HT-29 (cell line): Measurements from ENCODE around the gene WNK2. TPM values are rescaled to one million over a fixed set of nuclear protein-coding genes. Genes with fewer than 3 reads are reported as not detected.

ENCODE experiments used
- DNase-seq: peaks from one replicate; pipeline ENCODE4 v3.0.0-alpha.2; 2015; ENCODE audit warnings: low spot score
- total RNA-seq: library from RNA; depleted of rRNA; stranded (reverse); fragments of >200 nt; shearing (Covaris generic); gene quantifications from 2 replicates; pipeline ENCODE4 v1.2.3, GENCODE V29; 2014

WNK2 gene
- total RNA-seq, 1 experiment from 2014 or later = 28.6 TPM

DNA sequence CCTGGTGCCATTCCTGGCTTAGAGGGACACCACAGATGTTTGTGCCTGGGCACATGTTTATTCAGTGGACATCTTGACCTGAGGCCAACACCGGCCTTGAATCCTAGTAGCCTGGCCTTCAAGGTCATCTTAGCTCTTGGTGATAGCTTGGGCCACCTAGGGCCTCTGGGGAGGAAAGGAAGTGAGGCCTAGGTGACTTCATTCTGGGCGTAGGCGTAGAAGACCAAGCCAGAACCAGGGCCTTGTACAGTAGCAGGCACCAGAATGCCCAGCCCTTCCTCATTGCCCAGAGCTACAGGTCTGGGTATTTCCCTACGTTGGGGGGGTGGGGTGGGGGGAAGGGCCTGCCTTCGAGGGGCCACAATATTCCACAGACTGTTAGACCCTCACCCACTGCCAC lies 33.8 kb downstream of the WNK2 start:
- no peak for DNase-seq

DNA sequence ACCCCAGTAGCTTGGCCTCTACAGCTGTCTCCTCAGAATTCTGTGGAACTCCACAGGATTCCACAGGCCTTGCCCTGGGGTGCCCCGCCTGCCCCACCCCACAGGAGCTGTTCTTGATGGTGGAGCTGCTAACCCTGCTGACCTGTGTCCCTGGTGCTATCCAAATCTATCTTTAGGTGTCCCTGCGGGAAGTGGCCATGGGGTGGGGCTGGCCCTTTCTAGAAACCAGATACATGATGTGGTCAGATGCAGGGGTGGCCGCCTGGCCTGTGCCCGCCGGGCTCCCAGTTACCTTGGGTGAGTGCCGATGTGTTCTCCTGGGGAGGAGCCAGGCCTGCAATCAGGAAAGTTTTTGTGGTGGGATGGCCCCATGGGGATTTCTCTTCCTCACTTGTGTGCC lies 34.2 kb downstream of the WNK2 start:
- no peak for DNase-seq

DNA sequence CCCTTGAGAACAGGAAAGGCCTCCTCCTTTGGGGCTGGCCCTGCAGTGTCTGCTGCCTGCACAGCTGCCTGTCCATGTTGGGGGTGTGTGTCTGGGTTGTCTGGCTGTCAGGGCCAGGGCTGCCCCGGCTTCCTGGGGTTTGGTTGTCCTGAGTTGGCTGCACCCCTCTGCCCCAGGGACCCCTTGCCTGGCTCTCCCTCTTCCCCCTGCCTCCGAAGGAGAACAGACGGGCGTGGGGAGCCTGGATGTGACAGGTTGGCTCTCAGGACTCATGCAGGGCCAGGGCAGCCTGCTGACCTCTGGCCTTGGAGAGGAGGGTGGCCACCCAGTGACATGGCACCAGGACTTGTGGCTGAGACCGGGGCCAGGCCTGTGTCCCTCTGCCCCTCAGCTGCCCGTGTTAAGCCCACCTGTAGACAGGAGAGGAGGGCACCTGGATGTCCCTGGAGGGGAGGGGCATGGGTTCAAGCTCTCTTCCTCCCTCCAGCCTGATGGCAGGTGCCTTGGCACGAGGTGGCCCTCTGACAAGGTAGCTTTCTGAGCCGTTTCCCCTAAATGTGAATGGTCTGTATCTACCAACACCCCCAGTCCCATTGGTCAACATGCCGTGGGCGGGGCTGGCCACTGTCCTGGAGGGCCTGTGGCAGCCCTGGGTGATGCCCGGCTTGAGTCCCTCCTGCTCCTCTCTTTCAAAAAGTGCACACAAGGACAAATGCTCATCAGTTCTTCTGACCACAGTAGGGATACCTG lies 34.9 kb downstream of the WNK2 start:
- DNase-seq = no peak

DNA sequence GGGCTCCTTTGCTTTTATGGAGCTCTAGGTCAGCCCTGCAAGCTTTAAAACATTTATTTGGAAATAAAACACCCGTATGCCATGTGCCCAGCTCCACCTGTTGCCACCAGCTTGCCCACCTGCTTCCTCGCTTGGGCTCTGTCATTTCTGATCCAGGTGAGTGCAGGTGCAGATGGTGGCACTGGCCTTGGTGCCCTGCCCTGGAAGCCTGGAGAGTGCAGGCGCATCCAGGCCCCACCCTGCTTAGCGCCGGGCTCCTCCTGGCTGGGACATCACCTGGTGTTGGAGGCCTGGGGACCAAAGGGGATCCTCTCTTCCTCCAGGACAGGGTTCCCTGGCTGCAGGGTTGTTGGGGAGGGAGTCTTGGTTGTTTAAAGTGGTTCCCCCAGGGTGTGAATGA lies 35.8 kb downstream of the WNK2 start:
- DNase-seq = no peak

DNA sequence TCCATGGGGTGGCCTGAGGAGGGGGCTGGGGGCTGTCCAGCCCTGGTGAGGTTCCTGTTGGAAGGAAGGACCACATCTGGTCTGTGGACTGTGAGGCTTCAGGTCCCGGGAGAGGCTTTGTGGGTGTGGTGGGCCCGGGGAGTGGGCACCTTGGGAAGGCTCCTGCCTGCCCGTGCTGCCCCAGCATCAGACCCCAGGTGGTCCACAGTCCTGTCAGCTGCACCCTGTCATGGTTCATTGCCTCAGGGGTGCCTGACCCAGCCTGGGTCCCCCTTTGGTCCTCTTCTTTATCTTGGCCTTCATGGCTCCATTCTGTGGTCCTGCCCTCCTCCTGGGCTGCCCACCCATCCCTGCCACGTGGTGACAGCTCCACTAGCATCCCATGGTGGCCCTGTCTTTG lies 36.7 kb downstream of the WNK2 start:
- no peak for DNase-seq

DNA sequence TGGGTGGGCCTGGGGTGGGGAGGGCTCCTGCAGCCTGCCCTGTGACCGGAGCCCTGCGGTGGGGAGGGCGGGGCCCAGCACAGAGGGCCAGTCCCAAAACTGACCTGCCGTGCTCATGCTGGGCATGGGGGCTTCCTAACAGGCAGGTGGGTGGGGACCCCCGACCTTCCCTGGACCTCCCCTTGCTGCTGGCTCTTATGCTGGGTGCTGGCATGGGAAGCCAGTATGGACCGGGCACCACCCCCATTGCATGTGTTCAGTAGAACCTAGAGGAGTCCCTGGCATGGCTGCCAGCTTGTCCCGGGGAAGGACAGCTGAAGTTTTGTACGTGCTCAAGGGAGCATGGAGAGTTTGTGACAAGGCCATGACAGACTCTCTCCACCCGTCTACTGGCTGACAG lies 37.1 kb downstream of the WNK2 start:
- DNase-seq = no peak

DNA sequence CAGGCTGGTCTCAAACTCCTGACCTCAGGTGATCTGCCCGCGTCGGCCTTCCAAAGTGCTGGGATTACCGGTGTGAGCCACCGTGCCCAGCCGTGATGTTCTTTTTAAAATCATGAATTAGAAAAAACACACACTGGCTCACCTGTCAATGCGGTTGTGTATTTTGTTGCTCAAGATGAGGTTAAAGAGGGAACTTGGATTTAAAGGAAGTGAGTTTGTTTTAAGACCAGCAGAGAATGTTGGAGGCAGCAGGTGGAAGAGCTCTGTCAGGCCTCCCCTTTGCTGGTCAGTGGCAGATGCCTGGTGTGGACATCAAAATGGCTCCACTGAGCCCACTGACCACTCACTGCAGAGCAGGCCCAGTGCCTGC lies 38.9 kb downstream of the WNK2 start:
- no peak for DNase-seq

DNA sequence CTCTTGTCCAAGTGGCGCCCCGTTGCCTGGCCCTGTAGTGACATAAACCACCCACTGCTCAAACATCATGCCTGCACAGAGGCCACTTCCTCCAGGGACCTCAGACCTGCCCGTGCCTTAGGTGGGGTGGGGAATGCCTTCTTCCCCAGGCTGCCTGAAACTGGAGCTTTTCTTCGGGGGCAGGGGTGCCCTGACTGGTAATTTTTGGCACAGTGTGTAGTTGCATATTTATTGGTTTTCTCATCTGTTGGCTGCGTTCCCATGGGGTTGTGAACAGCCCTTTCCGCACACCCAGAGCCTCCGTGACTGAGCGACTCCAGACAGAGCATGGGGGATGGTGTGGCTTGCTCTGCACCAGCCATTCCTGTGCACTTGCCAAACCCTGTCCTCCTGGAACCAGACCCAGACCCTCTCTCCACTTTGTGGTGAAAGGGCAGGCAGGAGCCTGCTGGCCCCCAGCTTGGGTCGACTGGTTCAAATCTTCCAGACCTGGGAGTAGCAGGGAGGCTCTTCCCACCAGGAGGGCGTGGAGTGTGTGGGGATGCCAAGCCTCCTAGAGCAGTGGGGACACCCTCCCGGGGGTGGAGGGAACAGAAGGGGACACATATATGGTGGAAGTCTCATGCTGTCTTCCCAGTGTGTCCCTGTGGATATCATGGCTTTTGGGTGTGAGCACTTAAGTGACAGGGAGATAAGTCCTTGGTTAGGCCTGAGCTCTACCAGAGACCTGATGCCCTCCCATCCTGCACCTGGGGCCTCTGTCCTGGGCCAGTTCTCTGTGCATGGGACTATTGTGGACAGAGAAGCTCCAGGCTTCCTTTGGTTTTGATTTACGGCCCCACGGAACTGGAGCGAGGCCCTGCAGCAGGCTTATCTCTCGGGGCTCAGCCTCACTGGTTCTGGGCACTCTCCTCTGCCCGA lies 39.6 kb downstream of the WNK2 start:
- peak; percentile 77 for DNase-seq

DNA sequence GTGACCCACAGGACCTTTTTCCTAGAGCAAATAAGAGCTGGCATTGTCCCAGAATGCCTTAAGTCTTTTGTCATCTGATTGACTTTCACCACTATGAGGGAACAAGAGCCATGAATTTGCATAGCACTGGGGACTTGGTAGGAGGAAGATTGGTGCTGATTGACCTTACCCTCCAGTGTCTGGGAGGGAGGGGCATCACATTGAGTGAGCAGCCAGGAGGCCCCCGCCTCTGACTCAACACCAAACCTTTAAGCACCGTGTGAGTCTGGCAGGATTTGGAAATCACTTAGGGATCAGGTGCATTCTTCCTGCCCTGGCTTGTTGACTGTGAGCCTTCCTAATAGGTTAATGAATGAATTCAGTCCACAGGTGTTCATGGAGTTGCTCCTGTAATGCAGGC lies 40.7 kb downstream of the WNK2 start:
- peak; percentile 54 for DNase-seq

DNA sequence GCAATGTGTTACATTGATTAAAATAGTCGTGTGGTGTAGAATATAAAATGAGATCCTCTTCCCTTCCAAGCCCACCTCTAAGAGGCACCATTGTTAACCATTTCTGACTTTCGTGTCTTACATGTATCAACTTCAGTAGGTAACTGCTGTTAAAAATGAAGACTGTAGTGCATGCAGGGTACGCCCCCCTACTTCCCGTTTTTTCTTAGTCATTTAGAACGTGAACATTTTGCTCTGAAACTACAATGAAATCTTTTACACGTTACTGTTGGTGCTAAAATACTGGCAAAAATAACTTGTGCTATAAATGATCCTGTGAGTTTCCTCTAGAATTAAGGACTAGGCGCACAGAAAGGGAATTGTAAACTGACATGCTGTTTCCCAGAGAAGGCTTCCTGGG lies 41.5 kb downstream of the WNK2 start:
- no peak for DNase-seq

DNA sequence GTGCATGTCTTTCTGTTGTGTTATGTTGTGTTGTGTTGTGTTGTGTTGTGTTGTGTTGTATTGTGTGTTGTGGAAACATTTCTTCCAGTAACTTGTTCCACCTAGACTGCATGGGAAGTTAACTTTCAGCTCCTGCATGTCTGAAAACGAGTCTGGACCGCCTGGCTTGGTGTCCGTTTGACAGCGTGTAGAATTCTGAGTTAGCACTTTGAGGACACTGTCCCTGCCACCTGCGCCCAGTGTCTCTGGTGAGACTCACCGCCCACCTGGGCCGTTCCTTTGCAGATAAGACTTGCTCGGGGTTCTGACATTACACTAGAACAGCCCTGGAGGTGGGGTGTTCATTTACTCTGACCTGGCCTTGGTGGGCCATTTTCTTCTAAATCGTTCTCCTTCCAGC lies 42.0 kb downstream of the WNK2 start:
- no peak for DNase-seq

DNA sequence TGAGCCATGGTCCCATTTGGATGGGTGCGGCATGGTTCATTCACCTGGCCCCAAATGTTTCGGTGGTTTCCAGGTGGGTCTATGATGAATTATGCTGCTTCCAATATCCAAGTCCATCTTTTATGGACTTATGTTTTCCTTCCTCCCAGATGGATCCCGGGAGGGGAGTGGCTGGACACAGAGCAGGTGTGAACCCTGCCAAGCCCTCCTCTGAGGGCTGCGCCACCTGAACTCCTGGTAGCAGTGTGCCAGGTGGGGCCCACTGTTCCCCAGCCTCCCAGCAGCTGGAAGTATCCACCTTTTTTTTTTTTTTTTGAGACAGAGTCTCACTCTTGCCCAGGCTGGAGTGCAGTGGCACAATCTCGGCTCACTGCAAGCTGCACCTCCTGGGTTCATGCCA lies 42.9 kb downstream of the WNK2 start:
- DNase-seq = no peak

DNA sequence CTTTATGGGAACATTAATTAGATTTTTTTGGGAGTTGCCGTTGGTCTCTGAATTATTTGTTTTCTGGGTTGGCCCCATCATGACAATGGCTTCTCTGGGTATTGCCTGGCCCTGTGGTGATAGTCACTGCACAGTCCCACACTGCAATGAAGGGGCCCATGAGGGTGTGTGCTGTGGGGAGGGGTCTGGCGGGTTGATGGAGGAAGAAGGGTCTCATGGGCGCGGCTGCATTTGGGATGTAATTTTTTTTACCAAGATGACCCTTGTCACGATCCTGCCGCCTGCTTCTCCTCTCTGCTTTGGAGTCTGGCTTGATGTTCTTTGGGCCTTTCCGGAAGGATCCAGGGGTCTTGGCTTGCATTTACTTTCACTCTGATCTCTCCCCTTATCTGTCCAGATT lies 44.1 kb downstream of the WNK2 start:
- DNase-seq = no peak

DNA sequence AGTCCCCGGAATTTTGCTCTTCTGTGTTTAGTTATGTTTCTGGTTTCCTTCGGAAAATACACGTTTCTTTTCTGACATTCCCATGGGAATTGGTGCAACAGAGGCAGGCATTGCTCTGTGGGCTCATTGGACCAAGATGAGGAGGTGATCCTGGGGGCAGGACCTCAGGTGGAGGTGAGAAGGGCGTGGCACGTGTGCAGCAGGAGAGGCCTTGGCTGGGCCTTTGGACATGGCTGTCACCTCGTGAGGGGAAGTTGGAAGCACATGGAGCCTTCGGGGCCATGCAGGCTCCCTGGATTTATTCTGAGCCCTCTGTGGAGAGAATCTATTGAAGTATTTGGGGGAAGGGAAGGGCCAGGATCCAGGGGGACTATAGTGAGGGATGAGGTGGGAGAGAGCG lies 44.5 kb downstream of the WNK2 start:
- no peak for DNase-seq

DNA sequence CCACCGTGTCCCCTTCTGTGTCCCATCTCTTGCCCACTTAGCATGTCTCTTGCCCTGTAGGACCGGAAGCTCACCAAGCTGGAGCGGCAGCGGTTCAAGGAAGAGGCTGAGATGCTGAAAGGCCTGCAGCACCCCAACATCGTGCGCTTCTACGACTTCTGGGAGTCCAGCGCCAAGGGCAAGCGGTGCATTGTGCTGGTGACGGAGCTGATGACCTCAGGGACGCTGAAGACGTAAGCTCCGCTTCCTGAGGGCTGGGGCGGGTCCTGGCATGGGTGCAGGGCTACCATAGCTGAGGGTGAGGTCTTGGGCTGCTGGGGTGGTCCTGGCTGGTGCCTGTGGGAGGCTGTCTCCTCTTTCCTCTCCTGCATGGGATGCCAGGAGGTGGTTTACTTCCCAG lies 45.7 kb downstream of the WNK2 start:
- no peak for DNase-seq

DNA sequence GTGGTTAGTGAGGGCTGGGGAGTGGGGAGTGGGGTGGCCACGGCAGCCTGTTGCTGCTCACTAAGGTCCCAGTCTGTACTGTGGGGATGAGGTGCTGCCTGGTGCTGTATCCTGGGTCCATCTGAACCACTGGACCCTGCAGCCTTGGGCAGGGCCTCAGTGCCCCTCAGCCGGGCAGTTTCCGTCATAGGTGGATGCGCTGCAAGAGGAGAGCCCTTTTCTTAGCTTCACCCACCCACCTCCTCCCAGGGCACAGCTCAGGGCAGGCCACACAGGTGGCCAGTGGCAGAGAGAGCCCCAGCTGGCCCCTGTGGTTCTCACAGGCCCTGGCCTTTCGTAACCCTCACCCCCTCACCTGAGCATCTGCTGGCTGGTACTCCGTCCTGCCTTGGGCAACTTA lies 46.2 kb downstream of the WNK2 start:
- no peak for DNase-seq

DNA sequence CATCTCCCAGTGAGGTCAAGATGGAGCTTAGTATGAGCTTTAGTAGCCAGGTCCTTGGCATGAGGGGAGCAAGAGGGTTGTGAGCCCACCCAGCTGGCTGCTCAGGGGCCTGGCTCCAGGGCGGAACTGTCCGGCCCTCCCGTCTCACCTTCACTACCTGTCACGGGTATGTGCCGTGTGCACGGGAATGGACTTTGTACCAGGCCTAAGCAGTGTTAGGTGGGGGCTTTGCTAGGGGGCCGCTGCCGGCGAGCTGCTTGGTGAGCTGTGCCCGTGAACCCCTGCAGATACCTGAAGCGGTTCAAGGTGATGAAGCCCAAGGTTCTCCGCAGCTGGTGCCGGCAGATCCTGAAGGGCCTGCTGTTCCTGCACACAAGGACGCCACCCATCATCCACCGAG lies 46.7 kb downstream of the WNK2 start:
- no peak for DNase-seq

DNA sequence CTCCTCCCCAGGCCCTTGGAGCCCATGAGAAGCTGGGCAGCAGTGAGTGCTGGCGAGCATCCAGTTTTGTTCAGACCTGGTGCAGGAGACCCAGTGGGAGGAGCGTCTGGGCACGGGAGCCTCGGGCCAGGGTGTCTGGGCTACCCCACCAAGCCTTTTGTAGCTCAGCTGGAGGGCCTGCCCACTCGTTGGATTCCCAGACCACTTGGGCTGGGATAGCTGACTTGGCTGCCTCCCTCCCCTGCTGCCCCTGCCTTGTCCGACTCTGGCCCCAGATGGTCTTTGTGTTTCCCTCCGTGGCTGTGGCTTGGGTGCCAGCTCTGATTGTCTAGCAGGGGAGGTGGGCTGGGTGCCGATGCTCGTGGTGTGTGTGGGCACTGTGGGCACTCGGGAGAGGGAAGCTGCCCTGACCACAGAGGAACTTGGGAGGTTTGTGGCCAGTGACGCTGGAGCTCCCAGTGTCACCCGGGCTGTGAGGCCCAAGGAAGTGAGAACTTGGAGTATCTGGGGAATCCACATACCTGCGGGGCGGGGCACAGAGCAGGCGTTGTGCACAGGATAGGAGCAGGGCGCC lies 47.3 kb downstream of the WNK2 start:
- peak; percentile 55 for DNase-seq

DNA sequence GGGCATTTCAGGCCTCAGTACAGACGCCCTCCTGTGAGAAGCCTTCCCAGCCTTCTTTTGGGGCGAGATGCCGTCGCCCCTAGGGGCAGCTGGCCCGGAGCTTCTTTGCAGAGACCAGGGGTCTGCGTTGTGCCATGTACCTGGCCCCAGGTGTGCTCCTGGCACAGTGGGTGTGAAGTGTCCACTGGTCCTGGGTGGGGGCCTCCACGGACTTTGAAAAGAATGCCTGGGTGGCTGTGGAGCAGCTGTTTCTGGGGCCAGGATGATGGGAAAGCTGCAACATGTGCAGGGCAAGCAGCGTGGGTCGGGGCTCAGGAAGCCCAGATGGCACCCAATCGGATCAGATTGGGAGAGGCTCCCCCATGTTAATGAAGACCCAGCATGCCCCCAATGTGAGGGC lies 47.8 kb downstream of the WNK2 start:
- DNase-seq = no peak

DNA sequence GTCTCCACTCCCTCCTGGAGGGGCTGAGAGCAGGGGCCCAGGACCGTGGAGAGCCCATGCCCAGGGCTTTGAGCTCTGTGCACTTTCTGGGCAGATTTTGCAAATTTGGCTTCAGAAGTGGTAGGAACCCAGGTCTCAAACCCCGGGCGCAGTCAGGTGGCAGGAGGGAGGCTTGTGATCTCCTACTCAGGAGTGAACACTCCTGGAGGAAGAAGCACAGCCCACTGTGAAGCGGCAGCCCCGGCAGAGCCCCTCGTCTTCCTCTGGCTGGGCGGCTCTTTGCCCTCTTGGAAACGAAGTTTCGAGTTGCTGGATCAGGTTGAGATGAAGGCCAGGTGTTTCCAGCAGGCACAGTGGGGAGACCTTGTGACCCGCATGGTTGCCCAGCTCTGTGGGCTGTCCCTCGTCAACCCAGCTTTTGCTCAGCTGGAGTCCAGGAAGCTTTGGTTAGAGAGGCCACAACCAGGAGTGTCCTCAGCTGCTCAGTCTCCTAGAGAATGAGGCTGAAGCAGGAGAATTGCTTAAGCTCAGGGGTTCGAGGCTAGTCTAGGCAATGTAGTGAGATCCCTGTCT lies 48.5 kb downstream of the WNK2 start:
- no peak for DNase-seq

DNA sequence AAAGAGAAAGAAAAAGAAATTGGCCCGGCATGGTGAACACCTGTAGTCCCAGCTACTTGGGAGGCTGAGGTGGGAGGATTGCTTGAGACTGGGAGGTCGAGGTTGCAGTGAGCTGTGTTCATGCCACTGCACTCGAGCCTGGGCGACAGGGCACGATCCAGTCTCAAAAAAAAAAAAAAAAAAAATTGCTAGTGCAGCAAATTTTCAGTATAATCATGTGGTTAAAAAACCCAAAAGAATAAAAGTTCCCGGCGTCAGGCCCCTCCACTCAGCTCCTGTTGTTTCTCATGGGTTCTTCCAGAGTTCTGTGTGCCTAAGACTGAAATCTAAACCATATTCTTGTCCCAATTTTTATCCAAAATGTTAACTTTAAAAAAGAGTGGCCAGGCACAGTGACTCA lies 49.1 kb downstream of the WNK2 start:
- DNase-seq = no peak

DNA sequence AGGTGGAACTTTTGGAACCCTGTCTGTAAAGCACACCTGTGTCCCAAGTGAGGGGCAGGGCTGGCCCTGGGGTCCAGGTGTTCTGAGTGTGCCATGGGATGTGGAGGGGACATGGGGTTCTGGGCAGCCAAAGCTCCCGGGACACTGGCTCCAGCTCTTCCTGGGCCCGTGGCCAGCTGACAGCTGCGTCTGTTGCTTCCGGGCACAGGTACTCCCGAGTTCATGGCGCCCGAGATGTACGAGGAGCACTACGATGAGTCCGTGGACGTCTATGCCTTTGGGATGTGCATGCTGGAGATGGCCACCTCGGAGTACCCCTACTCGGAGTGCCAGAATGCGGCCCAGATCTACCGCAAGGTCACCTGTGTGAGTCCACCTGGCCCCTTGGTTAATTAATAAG lies 50.7 kb downstream of the WNK2 start:
- no peak for DNase-seq
